LoVo (cell line): ENCODE results near the gene HRC.
"Not testable (repeated sequence)": the region's sequence is repeated elsewhere in the genome, so short reads cannot be mapped to it uniquely, and the experiment has no call there.

Experiments used
- DNase-seq: peaks from one replicate; pipeline ENCODE4 v3.0.0-alpha.2; 2016; ENCODE audit warnings: low spot score

Gene HRC

GRCh38 chr19:49155005-49155819 lies at the start of gene HRC:
Gene HRC, minus strand, starts transcription at chr19:49155396. Its CDS starts 159 bp downstream, at chr19:49155237.
- no peak for DNase-seq

GRCh38 chr19:49201042-49201441 lies 45.8 kb upstream of the HRC start:
- DNase-seq: no peak

GRCh38 chr19:49200238-49200862 lies 45.2 kb upstream of the HRC start:
- no peak for DNase-seq

DNA sequence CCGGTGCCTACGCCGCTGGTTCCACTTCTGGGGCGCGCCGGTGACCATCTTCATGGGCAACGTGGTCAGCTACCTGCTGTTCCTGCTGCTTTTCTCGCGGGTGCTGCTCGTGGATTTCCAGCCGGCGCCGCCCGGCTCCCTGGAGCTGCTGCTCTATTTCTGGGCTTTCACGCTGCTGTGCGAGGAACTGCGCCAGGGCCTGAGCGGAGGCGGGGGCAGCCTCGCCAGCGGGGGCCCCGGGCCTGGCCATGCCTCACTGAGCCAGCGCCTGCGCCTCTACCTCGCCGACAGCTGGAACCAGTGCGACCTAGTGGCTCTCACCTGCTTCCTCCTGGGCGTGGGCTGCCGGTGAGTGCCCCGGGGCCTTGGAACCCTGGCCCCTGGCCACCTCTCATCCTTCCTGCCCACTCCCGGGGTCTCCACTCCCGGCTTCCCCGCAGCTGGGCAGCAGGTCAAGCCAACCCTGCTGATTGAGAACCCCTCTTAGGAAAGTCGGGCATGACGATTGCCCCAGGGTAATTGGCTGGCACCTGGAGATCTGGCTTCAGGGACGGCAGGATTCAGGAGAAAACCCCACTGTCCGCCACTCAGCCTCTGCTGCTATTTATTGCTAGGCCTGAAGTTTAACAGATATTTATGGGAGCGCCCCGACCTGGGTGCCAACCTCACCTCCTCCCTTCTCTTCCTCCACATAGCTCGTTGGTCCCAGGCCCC lies 41.5 kb upstream of the HRC start:
- no peak for DNase-seq

GRCh38 chr19:49194408-49194807 lies 39.2 kb upstream of the HRC start:
- no peak for DNase-seq

DNA sequence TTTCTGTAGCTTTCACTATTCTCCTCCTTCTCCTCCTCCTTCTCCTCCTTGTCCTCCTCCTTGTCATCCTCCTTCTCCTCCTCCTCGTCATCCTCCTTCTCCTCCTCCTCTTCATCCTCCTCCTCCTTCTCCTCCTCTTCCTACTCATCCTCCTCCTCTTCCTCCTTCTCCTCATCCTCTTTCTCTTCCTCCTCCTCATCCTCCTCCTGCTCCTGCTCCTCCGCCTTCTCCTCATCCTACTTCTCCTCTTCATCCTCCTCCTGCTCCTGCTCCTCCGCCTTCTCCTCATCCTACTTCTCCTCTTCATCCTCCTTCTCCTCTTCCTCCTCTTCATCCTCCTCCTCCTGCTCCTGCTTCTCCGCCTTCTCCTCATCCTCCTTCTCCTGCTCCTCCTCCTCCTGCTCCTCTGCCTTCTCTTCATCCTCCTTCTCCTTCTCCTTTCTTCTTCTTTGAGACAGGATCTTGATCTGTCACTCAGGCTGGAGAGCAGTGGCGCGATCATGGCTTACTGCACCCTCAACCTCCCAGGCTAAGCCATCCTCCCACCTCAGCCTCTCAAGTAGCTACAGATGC lies 38.7 kb upstream of the HRC start:
- DNase-seq: no peak

DNA sequence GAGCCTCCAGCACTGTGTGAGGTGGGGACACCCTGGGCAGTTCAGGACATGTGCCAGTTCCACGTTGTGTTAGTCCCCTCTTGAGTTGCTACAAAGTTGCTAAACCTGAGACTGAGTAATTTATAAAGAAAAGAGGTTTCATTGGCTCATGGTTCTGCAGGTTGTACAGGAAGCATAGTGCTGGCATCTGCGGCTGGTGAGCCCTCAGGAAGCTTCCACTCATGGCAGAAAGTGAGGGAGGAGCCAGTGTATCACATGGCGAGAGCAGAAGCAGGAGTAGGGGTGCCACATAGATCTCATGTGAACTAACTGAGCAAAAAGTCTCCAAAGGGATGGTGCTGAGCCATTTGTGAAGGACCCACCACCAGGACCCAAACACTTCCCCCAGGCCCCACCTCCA lies 35.6 kb upstream of the HRC start:
- DNase-seq: no peak

- DNase-seq: no peak
These were observed 34.1 kb upstream of the HRC start for GRCh38 chr19:49189259-49189658.

GRCh38 chr19:49188626-49189200 lies 33.5 kb upstream of the HRC start:
- no peak for DNase-seq

DNA sequence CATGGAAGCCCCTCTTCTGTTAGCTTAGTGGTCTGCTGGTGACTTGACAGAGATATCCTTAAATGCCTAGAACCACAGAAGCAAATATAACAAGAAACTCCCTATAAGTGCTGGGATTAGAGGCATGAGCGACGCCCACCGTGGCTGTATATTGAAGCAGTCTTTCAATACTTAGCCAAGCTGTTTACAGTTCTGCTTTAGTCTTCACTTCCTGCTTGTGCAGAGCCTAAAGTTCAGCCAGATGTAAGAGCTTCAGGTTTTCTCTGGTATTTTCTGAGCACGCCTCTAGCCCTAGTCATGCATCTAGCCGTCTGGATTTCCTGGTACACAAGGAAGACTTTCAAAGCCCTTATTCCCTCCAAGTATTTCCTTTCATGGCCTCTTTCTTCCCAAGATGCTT lies 30.9 kb upstream of the HRC start:
- no peak for DNase-seq

DNA sequence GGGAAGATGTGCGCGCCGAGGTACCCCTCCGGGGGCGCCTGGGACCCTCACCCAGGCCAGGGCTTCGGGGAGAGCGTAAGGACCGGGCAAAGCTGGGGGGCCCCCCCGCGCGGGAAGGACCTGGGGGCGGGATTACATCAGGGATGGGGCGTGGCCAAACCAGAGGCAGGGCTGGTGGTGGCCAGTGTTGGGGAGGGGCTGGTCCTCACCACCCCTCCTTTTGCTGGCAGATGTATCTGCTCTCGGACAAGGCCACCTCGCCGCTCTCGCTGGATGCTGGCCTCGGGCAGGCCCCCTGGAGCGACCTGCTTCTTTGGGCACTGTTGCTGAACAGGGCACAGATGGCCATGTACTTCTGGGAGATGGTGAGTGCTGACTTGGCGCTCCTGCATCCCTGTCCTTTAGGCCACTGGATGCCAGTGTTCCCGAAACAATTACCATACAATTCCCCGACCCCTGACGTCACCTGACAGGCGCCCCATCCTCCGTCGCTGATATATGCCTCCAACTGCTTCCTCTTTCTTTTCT lies 27.7 kb upstream of the HRC start:
- DNase-seq: no peak

- DNase-seq: not testable (repeated sequence)
These were observed 27.0 kb upstream of the HRC start for GRCh38 chr19:49182010-49182847.

DNA sequence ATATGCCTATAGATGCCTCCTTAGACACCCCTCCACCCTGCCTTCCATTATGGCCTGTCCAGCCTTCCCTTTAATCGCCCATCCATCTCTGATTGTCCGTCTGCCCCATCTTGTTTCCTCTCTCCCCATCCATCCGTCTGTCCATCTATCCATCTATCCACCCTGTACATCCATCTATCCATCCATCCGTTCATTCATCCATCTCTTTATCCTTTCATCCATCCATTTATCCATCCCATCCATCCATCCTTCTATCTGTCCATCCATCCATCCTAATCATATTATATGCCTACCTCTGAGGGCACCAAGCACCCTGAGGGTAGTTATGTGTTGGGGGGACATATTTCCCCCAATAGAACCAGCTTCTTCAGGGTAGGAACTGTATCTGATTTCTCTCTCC lies 25.5 kb upstream of the HRC start:
- no peak for DNase-seq

GRCh38 chr19:49173198-49173597 lies 18.0 kb upstream of the HRC start:
- DNase-seq: no peak

DNA sequence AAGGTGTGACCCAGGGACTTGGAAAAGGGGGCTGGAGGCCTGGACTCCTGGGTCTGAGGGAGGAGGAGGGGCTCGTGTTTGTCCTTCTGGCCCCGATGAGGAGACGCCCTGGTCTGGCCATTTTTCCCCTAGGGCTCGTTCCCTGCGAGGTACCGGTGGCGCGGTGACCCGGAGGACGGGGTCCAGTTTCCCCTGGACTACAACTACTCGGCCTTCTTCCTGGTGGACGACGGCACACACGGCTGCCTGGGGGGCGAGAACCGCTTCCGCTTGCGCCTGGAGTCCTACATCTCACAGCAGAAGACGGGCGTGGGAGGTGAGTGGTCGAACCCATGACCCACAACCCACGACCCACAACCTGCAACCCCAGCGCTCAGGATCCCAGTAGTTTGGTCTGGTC lies 13.2 kb upstream of the HRC start:
- DNase-seq: no peak

DNA sequence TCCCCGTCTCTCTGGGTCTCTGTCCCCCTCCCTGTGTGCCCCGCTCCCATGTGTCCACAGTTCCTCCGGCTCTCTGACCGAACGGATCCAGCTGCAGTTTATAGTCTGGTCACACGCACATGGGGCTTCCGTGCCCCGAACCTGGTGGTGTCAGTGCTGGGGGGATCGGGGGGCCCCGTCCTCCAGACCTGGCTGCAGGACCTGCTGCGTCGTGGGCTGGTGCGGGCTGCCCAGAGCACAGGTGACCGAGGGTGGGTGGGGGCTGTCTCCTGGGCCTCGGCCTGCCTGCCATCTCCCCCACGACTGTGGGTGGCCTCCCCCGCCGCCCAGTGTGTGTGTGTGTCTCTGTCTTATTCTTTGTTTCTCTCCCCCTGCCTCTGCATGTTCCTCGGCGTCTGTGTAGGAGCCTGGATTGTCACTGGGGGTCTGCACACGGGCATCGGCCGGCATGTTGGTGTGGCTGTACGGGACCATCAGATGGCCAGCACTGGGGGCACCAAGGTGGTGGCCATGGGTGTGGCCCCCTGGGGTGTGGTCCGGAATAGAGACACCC lies 12.7 kb upstream of the HRC start:
- no peak for DNase-seq

GRCh38 chr19:49165865-49166301 lies 10.7 kb upstream of the HRC start:
- DNase-seq: no peak

DNA sequence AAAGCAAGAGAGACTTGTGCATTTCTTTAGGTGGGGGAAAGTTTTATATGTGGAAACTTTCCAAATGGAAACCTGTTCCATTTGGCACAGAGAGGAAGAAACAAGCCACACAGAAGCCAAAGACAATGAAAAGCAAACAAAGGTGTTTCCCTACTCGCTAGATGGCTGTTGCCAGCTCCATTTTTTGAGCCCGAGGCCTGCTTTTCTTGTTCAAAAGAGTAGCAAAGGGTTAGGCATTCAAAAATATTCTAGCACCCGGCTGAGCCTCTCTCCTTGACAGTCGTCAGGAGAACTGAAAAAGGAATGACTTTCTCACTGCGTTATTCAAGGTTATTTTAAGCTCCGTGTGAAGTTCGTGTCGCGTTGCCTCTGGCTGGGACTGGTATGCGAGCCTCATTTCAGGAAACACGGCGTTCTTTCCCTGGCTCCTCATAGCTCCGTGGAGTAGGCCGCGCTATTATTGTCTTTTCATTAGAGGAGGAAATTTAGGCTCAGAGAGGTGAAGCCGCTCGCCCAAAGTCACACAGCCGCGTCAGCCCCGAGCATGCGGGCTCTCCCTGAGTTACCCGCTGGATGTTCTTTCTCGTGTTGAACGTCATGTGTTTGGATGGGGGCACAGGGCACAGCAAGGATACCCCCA lies 10.0 kb upstream of the HRC start:
- DNase-seq: no peak

- DNase-seq: no peak
These were observed 6.8 kb upstream of the HRC start for GRCh38 chr19:49161987-49162386.

GRCh38 chr19:49160450-49161189 lies 5.4 kb upstream of the HRC start:
- no peak for DNase-seq
